PC-3 (cell line): ENCODE results near the gene ZFHX3.

Experiments
- EZH2 ChIP-seq: fragments of 300-600 bp; sonication (generic); IDR thresholded peaks from one replicate; pipeline ENCODE4 v1.6.1; 2017; ENCODE audit warnings: antibody characterized with exemption, mild to moderate bottlenecking, low read length; ENCODE audit not compliant: unreplicated experiment
- EZH2phosphoT487 ChIP-seq: fragments of 300-600 bp; sonication (generic); IDR thresholded peaks from 2 replicates; pipeline ENCODE4 v1.6.1; 2018; ENCODE audit warnings: mild to moderate bottlenecking, antibody characterized with exemption, low read length, borderline replicate concordance
- TF ChIP-seq, protein P1 (sequence below): fragments of 300-600 bp; sonication (generic); conservative IDR thresholded peaks from 2 replicates; pipeline ENCODE4 v1.5.1; 2017; ENCODE audit warnings: antibody characterized with exemption, low read depth, mild to moderate bottlenecking, low read length

DNA sequence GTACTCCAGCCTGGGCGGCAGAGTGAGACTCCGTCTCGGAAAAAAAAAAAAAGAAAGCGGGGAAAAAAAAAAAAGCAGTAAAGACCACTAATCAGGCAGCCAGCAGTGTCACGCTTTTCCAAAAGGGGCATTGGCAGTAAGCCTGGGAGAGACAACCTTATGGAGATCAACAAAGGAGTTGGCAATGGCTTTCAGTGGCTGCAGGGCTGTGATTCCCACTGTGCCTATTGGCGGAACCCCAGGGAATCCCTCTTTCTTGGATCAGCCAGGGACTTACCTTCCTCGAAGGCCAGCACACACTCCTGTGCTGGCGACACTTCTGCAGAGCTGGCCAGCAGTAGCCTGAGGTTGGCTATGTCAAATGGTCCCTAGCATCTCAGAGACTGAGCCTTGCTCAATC lies 43.2 kb upstream of the ZFHX3 start:
- TF ChIP-seq, protein P1, sequence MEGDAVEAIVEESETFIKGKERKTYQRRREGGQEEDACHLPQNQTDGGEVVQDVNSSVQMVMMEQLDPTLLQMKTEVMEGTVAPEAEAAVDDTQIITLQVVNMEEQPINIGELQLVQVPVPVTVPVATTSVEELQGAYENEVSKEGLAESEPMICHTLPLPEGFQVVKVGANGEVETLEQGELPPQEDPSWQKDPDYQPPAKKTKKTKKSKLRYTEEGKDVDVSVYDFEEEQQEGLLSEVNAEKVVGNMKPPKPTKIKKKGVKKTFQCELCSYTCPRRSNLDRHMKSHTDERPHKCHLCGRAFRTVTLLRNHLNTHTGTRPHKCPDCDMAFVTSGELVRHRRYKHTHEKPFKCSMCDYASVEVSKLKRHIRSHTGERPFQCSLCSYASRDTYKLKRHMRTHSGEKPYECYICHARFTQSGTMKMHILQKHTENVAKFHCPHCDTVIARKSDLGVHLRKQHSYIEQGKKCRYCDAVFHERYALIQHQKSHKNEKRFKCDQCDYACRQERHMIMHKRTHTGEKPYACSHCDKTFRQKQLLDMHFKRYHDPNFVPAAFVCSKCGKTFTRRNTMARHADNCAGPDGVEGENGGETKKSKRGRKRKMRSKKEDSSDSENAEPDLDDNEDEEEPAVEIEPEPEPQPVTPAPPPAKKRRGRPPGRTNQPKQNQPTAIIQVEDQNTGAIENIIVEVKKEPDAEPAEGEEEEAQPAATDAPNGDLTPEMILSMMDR = no peak
- TF ChIP-seq EZH2phosphoT487 = no peak
- no peak for TF ChIP-seq EZH2
